Measurements from ENCODE around the gene ENOX1. TPM values are rescaled to one million over a fixed set of nuclear protein-coding genes. Genes with fewer than 3 reads are reported as not detected.

The ENOX1 gene
- total RNA-seq, 4 donors from 2014 or later: 0.25 to 0.52 (median 0.33) TPM

- Histone ChIP-seq H3K27ac (peak overlapping the region; percentile 29), H3K4me1 (peaks cover 28% of the 10 kb centered on the region), H3K27me3 (peaks cover 12% of the 10 kb centered on the region), H3K9me3 (no peaks in the 10 kb centered on the region), H3K36me3 (no peaks in the 10 kb centered on the region), H3K4me3 (peak overlapping the region; percentile 75)
- peak; percentile 84 for DNase-seq (ENCODE audit: low spot score in 2 of 2)
- WGBS: under 1% methylated on average over 34 of the region's 76 CpGs
- no peak for TF ChIP-seq EP300 (IDR thresholded peaks at IDR 0.05)
- no peak for TF ChIP-seq POLR2AphosphoS5 (IDR thresholded peaks at IDR 0.05)
- TF ChIP-seq CTCF (IDR thresholded peaks at IDR 0.05): no peak
- TF ChIP-seq POLR2A (IDR thresholded peaks at IDR 0.05): no peak
Observed at GRCh38 chr13:43785650-43786471, 911 bp downstream of the ENOX1 start.

GRCh38 chr13:43785261-43785649 lies 1.5 kb downstream of the ENOX1 start:
- 28% methylated on average over 10 of the region's 10 CpGs for whole genome bisulfite sequencing
- no peaks in the 10 kb centered on the region for H3K9me3 ChIP-seq
- peaks cover 28% of the 10 kb centered on the region for H3K4me1 ChIP-seq
- no peak for DNase-seq (ENCODE audit: low spot score in 2 of 2)
- TF ChIP-seq EP300 (IDR thresholded peaks at IDR 0.05) (no peak), CTCF (IDR thresholded peaks at IDR 0.05) (no peak), POLR2AphosphoS5 (IDR thresholded peaks at IDR 0.05) (no peak), POLR2A (IDR thresholded peaks at IDR 0.05) (no peak)
- H3K27me3 ChIP-seq: peaks cover 12% of the 10 kb centered on the region
- H3K27ac ChIP-seq: no peak overlapping the region
- peak overlapping the region; percentile 75 for H3K4me3 ChIP-seq
- H3K36me3 ChIP-seq: no peaks in the 10 kb centered on the region

- 72% methylated on average over 1 of the region's 1 CpG for WGBS
- Histone ChIP-seq H3K36me3 (no peaks in the 10 kb centered on the region), H3K27me3 (peaks cover 12% of the 10 kb centered on the region), H3K27ac (no peak overlapping the region), H3K4me1 (peaks cover 28% of the 10 kb centered on the region), H3K4me3 (no peak overlapping the region), H3K9me3 (no peaks in the 10 kb centered on the region)
- no peak for DNase-seq (ENCODE audit: low spot score in 2 of 2)
- TF ChIP-seq POLR2A (IDR thresholded peaks at IDR 0.05) (no peak), POLR2AphosphoS5 (IDR thresholded peaks at IDR 0.05) (no peak), CTCF (IDR thresholded peaks at IDR 0.05) (no peak), EP300 (IDR thresholded peaks at IDR 0.05) (no peak)
Observed at GRCh38 chr13:43784496-43784895, 2.3 kb downstream of the ENOX1 start.

GRCh38 chr13:43783820-43784219 lies 3.0 kb downstream of the ENOX1 start:
- no peaks in the 10 kb centered on the region for H3K36me3 ChIP-seq
- 84% methylated on average over 2 of the region's 2 CpGs for WGBS
- peaks cover 28% of the 10 kb centered on the region for H3K4me1 ChIP-seq
- no peak overlapping the region for H3K4me3 ChIP-seq
- no peak for DNase-seq (ENCODE audit: low spot score in 2 of 2)
- TF ChIP-seq POLR2AphosphoS5 (IDR thresholded peaks at IDR 0.05) (no peak), POLR2A (IDR thresholded peaks at IDR 0.05) (no peak), CTCF (IDR thresholded peaks at IDR 0.05) (no peak), EP300 (IDR thresholded peaks at IDR 0.05) (no peak)
- no peak overlapping the region for H3K27ac ChIP-seq
- H3K9me3 ChIP-seq: no peaks in the 10 kb centered on the region
- peaks cover 12% of the 10 kb centered on the region for H3K27me3 ChIP-seq

- no peak for DNase-seq (ENCODE audit: low spot score in 2 of 2)
- Histone ChIP-seq H3K4me3 (no peak overlapping the region), H3K27me3 (peaks cover 7% of the 10 kb centered on the region), H3K27ac (no peak overlapping the region), H3K4me1 (peaks cover 25% of the 10 kb centered on the region), H3K36me3 (no peaks in the 10 kb centered on the region), H3K9me3 (no peaks in the 10 kb centered on the region)
- 67% methylated on average over 1 of the region's 1 CpG for WGBS
- TF ChIP-seq POLR2AphosphoS5 (IDR thresholded peaks at IDR 0.05) (no peak), CTCF (IDR thresholded peaks at IDR 0.05) (no peak), EP300 (IDR thresholded peaks at IDR 0.05) (no peak), POLR2A (IDR thresholded peaks at IDR 0.05) (no peak)
Observed at GRCh38 chr13:43782686-43783085, 4.1 kb downstream of the ENOX1 start.
